HEK293T (cell line): Measurements from ENCODE around the gene TRIM24.
"Not testable (repeated sequence)": the region's sequence is repeated elsewhere in the genome, so short reads cannot be mapped to it uniquely, and the experiment has no call there.

Experiments used
- CTCF ChIA-PET: fragments of 350-600 bp; formaldehyde crosslinking; extraction: SDS; loops from one replicate; lab custom pipeline; 2021; ENCODE audit warnings: antibody characterized with exemption, inconsistent platforms; lab: Yijun Ruan, JAX
- POLR2A ChIA-PET: fragments of 350-600 bp; formaldehyde crosslinking; extraction: SDS; loops from one replicate; lab custom pipeline; 2020; ENCODE audit warnings: antibody characterized with exemption, inconsistent platforms; lab: Yijun Ruan, JAX
- DNase-seq: peaks from one replicate; pipeline ENCODE4 v3.0.0; 2012; ENCODE audit warnings: mixed read lengths; ENCODE audit errors: extremely low spot score
- ARNT ChIP-seq: fragments of 450-650 bp; IDR thresholded peaks from 2 replicates; pipeline ENCODE4 v1.6.1; 2017; ENCODE audit warnings: mild to moderate bottlenecking
- BHLHE40 ChIP-seq: fragments of 450-650 bp; IDR thresholded peaks from 2 replicates; pipeline ENCODE4 v1.6.1; 2016; ENCODE audit warnings: mild to moderate bottlenecking, moderate library complexity, borderline replicate concordance
- CTBP1 ChIP-seq: fragments of 450-650 bp; IDR thresholded peaks from 2 replicates; pipeline ENCODE4 v1.6.1; 2016; ENCODE audit warnings: borderline replicate concordance
- ELF4 ChIP-seq: fragments of 450-650 bp; IDR thresholded peaks from 2 replicates; pipeline ENCODE4 v1.6.1; 2017; ENCODE audit warnings: antibody characterized with exemption
- FOXA1 ChIP-seq: fragments of 450-650 bp; IDR thresholded peaks from 2 replicates; pipeline ENCODE4 v1.6.1; 2016; ENCODE audit warnings: mild to moderate bottlenecking
- FOXK2 ChIP-seq: fragments of 450-650 bp; IDR thresholded peaks from 2 replicates; pipeline ENCODE4 v1.6.1; 2016; ENCODE audit warnings: mild to moderate bottlenecking
- FOXM1 ChIP-seq: fragments of 450-650 bp; IDR thresholded peaks from 2 replicates; pipeline ENCODE4 v1.6.1; 2017; ENCODE audit warnings: mild to moderate bottlenecking, borderline replicate concordance
- HDGF ChIP-seq: fragments of 450-650 bp; IDR thresholded peaks from 2 replicates; pipeline ENCODE4 v1.6.1; 2017; ENCODE audit warnings: antibody characterized with exemption, borderline replicate concordance
- L3MBTL2 ChIP-seq: fragments of 450-650 bp; conservative IDR thresholded peaks from 2 replicates; pipeline ENCODE4 v1.6.1; 2016; ENCODE audit warnings: mild to moderate bottlenecking
- LEF1 ChIP-seq: fragments of 450-650 bp; IDR thresholded peaks from 2 replicates; pipeline ENCODE4 v1.6.1; 2017; ENCODE audit warnings: mild to moderate bottlenecking, borderline replicate concordance
- NFRKB ChIP-seq: fragments of 450-650 bp; IDR thresholded peaks from 2 replicates; pipeline ENCODE4 v1.6.1; 2016; ENCODE audit warnings: mild to moderate bottlenecking, moderate library complexity
- PKNOX1 ChIP-seq: fragments of 450-650 bp; IDR thresholded peaks from 2 replicates; pipeline ENCODE4 v1.6.1; 2016
- SP1 ChIP-seq: fragments of 450-650 bp; IDR thresholded peaks from 2 replicates; pipeline ENCODE4 v1.6.1; 2017
- SUZ12 ChIP-seq: fragments of 450-650 bp; IDR thresholded peaks from 2 replicates; pipeline ENCODE4 v1.6.1; 2016; ENCODE audit warnings: mild to moderate bottlenecking
- TARDBP ChIP-seq: fragments of 450-650 bp; IDR thresholded peaks from 2 replicates; pipeline ENCODE4 v1.6.1; 2016
- ZNF384 ChIP-seq: fragments of 450-650 bp; IDR thresholded peaks from 2 replicates; pipeline ENCODE4 v1.6.1; 2016

Gene TRIM24

GRCh38 chr7:138460176-138460648, at the start of gene TRIM24:
TSS of gene TRIM24 (plus strand) at chr7:138460259. CDS start at chr7:138460549, 290 bp downstream.
- POLR2A ChIA-PET, result interaction anchor here (0.5 to 1.0 kb wide), 7 partner anchors 9 to 294 kb away, joined by 3 to 4 read pairs (median 3); no protein-coding TSS in a partner anchor
- CTCF ChIA-PET, result interaction anchor here (1.2 kb wide), 1 partner anchor 278 kb away, joined by 3 read pairs; no protein-coding TSS in a partner anchor
- TF ChIP-seq CTBP1 (no peak), ARNT (no peak), L3MBTL2 (peak; percentile 38; the same call in 1 of the 2 replicates), TARDBP (peak; percentile 42; the same call in 1 of the 2 replicates), ZNF384 (no peak), NFRKB (no peak)
- DNase-seq, result no peak

- CTCF ChIA-PET, POLR2A ChIA-PET, DNase-seq: not testable (repeated sequence)
These were observed 48.0 kb upstream of the TRIM24 start for GRCh38 chr7:138412077-138412476.

- DNase-seq, CTCF ChIA-PET, POLR2A ChIA-PET: not testable (repeated sequence)
These were observed 47.1 kb upstream of the TRIM24 start for GRCh38 chr7:138412921-138413320.

- ChIA-PET CTCF (no interaction called here), POLR2A (no interaction called here)
- DNase-seq, result no peak
- TF ChIP-seq PKNOX1 (no peak), L3MBTL2 (no peak), NFRKB (no peak), LEF1 (no peak), ZNF384 (no peak), FOXK2 (no peak), ELF4 (no peak), SUZ12 (no peak), TARDBP (no peak), ARNT (no peak), FOXM1 (no peak), FOXA1 (no peak), HDGF (no peak), SP1 (no peak), BHLHE40 (no peak), CTBP1 (no peak)
These were observed 42.9 kb upstream of the TRIM24 start for GRCh38 chr7:138417078-138417700.

GRCh38 chr7:138417764-138418163, 42.3 kb upstream of the TRIM24 start:
- DNase-seq, result no peak
- CTCF ChIA-PET, result interaction anchor here (0.6 kb wide), 1 partner anchor 617 kb away, joined by 5 read pairs; no protein-coding TSS in a partner anchor
- TF ChIP-seq ELF4, result no peak
- no peak for TF ChIP-seq ARNT
- TF ChIP-seq NFRKB, result no peak
- TF ChIP-seq FOXM1, result no peak
- no peak for TF ChIP-seq FOXK2
- no peak for TF ChIP-seq ZNF384
- TF ChIP-seq HDGF, result no peak
- no peak for TF ChIP-seq SUZ12
- no peak for TF ChIP-seq LEF1
- TF ChIP-seq L3MBTL2, result no peak
- TF ChIP-seq FOXA1, result no peak
- POLR2A ChIA-PET, result no interaction called here

- DNase-seq, POLR2A ChIA-PET, CTCF ChIA-PET: not testable (repeated sequence)
These were observed 41.7 kb upstream of the TRIM24 start for GRCh38 chr7:138418403-138418802.

- POLR2A ChIA-PET, result no interaction called here
- TF ChIP-seq TARDBP (no peak), L3MBTL2 (no peak), ZNF384 (no peak), SUZ12 (no peak), HDGF (no peak), NFRKB (no peak), SP1 (no peak), BHLHE40 (no peak), FOXM1 (no peak), CTBP1 (no peak)
- no peak for DNase-seq
- CTCF ChIA-PET, result interaction anchor here (0.6 kb wide), 1 partner anchor 11 kb away, joined by 4 read pairs; no protein-coding TSS in a partner anchor
These were observed 35.0 kb upstream of the TRIM24 start for GRCh38 chr7:138425026-138425425.

GRCh38 chr7:138429577-138430250, 30.3 kb upstream of the TRIM24 start:
- TF ChIP-seq ARNT (no peak), SUZ12 (no peak), HDGF (no peak), ZNF384 (no peak), L3MBTL2 (0 out of 2 replicates have a peak, but pooled peaks have one; percentile 23), FOXM1 (no peak), PKNOX1 (no peak)
- DNase-seq, result no peak
- POLR2A ChIA-PET, result no interaction called here
- CTCF ChIA-PET, result no interaction called here
